ENCODE results near the gene PRKCE. TPM values are rescaled to one million over a fixed set of nuclear protein-coding genes. Genes with fewer than 3 reads are reported as not detected.

Gene PRKCE
- total and polyA plus RNA-seq, 2 donors (not counting 1 experiment from before 2014, with no cell fraction given) = 14.1 to 19.0 TPM

DNA sequence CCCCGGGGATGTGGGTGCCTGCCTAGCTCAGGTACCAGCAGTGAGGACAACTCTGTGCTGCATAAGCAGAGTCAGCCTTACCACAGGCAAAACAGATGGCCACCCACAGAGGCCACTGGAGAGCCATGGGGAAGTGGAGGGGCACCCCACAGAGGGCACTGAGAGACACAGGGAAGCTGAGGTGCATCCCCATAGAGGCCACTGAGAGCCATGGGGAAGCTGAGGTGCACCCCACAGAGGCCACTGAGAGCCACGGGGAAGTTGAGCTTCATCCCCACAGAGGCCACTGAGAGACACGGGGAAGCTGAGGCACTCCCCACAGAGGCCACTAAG lies 511.6 kb downstream of the PRKCE start:
- no peak overlapping the region for H3K4me2 ChIP-seq (ENCODE audit: extremely low read depth, insufficient read depth, low read length)
- no peak for TF ChIP-seq EZH2 (IDR thresholded peaks at IDR 0.05; ENCODE audit: low read length, missing control alignments)
- TF ChIP-seq, protein P1, sequence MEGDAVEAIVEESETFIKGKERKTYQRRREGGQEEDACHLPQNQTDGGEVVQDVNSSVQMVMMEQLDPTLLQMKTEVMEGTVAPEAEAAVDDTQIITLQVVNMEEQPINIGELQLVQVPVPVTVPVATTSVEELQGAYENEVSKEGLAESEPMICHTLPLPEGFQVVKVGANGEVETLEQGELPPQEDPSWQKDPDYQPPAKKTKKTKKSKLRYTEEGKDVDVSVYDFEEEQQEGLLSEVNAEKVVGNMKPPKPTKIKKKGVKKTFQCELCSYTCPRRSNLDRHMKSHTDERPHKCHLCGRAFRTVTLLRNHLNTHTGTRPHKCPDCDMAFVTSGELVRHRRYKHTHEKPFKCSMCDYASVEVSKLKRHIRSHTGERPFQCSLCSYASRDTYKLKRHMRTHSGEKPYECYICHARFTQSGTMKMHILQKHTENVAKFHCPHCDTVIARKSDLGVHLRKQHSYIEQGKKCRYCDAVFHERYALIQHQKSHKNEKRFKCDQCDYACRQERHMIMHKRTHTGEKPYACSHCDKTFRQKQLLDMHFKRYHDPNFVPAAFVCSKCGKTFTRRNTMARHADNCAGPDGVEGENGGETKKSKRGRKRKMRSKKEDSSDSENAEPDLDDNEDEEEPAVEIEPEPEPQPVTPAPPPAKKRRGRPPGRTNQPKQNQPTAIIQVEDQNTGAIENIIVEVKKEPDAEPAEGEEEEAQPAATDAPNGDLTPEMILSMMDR (conservative IDR thresholded peaks at IDR 0.05 in 1 of 2, IDR thresholded peaks at IDR 0.05 in 1 of 2; ENCODE audit: low read depth in 1 of 2, low read length in 2 of 2) = no peak
- no peaks in the 10 kb centered on the region for H3K79me2 ChIP-seq (ENCODE audit: control insufficient read depth, insufficient read depth, low read length)
- DNase-seq (ENCODE audit: low read depth in 2 of 2) = no peak
- no peaks in the 10 kb centered on the region for H3K36me3 ChIP-seq (ENCODE audit: control insufficient read depth, insufficient read depth, low read length)
- no peaks in the 10 kb centered on the region for H4K20me1 ChIP-seq (ENCODE audit: control insufficient read depth, extremely low read depth, insufficient read depth, low read length)
- no peak overlapping the region for H2AFZ ChIP-seq (ENCODE audit: low read length)
- H3K27me3 ChIP-seq (ENCODE audit: control insufficient read depth, insufficient read depth, low read length) = no peaks in the 10 kb centered on the region
- H3K9me3 ChIP-seq (ENCODE audit: control insufficient read depth, insufficient read depth, low read depth, low read length) = no peaks in the 10 kb centered on the region
- H3K4me1 ChIP-seq (ENCODE audit: control insufficient read depth, extremely low read depth, insufficient read depth, low read length) = peaks cover 15% of the 10 kb centered on the region
- no peak overlapping the region for H3K9ac ChIP-seq (ENCODE audit: insufficient read depth, low read length)
- H3K4me3 ChIP-seq (replicated peaks in 1 of 4; ENCODE audit: control extremely low read depth in 1 of 4, insufficient read depth in 1 of 4, low read depth in 3 of 4, low read length in 4 of 4) = no peak overlapping the region
- no peak overlapping the region for H3K27ac ChIP-seq (ENCODE audit: insufficient read depth, low read length)

DNA sequence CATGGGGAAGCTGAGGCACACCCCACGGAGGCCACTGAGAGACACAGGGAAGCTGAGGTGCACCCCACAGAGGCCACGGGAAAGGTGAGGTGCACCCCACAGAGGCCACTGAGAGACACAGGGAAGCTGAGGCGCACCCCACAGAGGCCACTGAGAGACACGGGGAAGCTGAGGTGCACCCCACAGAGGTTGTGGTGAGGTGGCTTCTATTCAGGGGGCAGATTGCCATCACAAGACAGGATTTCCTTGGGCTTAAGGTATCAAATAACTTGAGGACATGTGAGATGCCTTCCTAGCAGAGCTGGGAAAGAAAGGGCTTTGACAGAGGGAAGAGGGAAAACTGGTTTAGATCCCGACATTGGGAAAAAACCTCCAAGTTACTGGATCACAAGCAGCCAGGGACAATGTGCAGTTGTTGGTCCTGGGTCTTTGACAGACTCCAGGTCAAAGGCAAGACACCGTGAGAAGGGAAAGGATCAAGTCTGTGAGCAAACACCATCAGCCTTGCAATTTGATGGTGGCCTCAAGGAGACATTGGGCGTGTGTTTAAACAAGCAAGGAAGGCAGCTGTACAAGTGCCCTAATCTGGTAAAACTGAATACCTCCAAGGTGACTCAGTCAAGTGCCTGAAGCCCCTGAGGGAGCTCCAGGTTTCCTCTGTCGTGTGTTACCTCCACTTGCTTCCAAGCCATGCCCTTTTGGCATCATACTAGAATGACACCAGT lies 512.5 kb downstream of the PRKCE start:
- H3K4me1 ChIP-seq (ENCODE audit: control insufficient read depth, extremely low read depth, insufficient read depth, low read length) = peaks cover 14% of the 10 kb centered on the region
- H3K36me3 ChIP-seq (ENCODE audit: control insufficient read depth, insufficient read depth, low read length) = no peaks in the 10 kb centered on the region
- no peak overlapping the region for H3K9ac ChIP-seq (ENCODE audit: insufficient read depth, low read length)
- H3K79me2 ChIP-seq (ENCODE audit: control insufficient read depth, insufficient read depth, low read length) = no peaks in the 10 kb centered on the region
- no peaks in the 10 kb centered on the region for H3K9me3 ChIP-seq (ENCODE audit: control insufficient read depth, insufficient read depth, low read depth, low read length)
- no peaks in the 10 kb centered on the region for H4K20me1 ChIP-seq (ENCODE audit: control insufficient read depth, extremely low read depth, insufficient read depth, low read length)
- no peaks in the 10 kb centered on the region for H3K27me3 ChIP-seq (ENCODE audit: control insufficient read depth, insufficient read depth, low read length)
- peak overlapping the region; percentile 30 for H3K27ac ChIP-seq (ENCODE audit: insufficient read depth, low read length)
- TF ChIP-seq, protein P1 (conservative IDR thresholded peaks at IDR 0.05 in 1 of 2, IDR thresholded peaks at IDR 0.05 in 1 of 2; ENCODE audit: low read depth in 1 of 2, low read length in 2 of 2) = no peak
- TF ChIP-seq EZH2 (IDR thresholded peaks at IDR 0.05; ENCODE audit: low read length, missing control alignments) = no peak
- DNase-seq (ENCODE audit: low read depth in 2 of 2) = peak in 1 of 2 donors; percentile 67
- no peak overlapping the region for H2AFZ ChIP-seq (ENCODE audit: low read length)
- H3K4me3 ChIP-seq (replicated peaks in 1 of 4; ENCODE audit: control extremely low read depth in 1 of 4, insufficient read depth in 1 of 4, low read depth in 3 of 4, low read length in 4 of 4) = no peak overlapping the region
- peak overlapping the region; percentile 13 for H3K4me2 ChIP-seq (ENCODE audit: extremely low read depth, insufficient read depth, low read length)

DNA sequence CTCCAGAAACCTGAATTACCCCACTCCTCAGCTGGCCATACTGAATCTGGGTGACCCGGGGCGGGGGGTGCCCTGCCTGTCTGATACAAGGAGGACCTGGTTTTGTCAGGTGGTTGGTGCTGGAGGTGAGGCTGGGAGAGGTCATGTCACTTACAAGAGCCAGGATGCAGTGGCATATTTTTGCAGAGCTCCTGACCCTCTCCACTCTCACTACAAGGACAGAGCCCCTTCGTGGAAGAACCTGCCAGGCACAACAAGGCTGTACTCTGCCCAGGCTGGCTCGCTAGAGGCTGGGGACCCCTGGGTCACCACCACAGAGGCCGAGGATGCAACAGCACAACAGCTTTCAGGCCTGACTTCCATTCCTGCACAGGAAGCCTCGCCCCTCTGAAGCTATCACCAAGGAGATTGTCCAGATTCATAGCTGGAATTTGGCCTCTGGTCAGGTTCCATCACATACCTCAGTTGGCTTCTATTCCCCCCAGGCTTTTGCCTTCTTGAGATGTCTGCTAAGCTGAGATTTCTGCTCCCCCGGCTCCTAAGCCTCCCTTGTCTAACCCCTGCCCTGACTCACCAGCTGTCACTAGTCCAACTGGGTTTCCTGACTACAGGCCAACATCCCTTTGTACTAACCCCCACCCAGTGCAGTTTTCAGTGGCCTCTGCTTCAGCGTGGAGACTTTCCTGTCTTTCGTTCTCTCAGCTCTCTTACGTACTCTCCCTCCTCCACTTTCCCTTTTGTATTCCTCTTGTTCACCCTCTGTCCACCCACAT lies 513.2 kb downstream of the PRKCE start:
- Histone ChIP-seq H3K4me1 (ENCODE audit: control insufficient read depth, extremely low read depth, insufficient read depth, low read length) (peaks cover 14% of the 10 kb centered on the region), H3K27ac (ENCODE audit: insufficient read depth, low read length) (peak overlapping the region; percentile 30)

More for the DNA sequence above, 513.2 kb downstream of the PRKCE start:
- no peaks in the 10 kb centered on the region for H3K9me3 ChIP-seq (ENCODE audit: control insufficient read depth, insufficient read depth, low read depth, low read length)
- H2AFZ ChIP-seq (ENCODE audit: low read length) = no peak overlapping the region
- H3K27me3 ChIP-seq (ENCODE audit: control insufficient read depth, insufficient read depth, low read length) = no peaks in the 10 kb centered on the region
- no peaks in the 10 kb centered on the region for H3K79me2 ChIP-seq (ENCODE audit: control insufficient read depth, insufficient read depth, low read length)
- DNase-seq (ENCODE audit: low read depth in 2 of 2) = peak; percentile 96 to 97
- no peak overlapping the region for H3K4me3 ChIP-seq (replicated peaks in 1 of 4; ENCODE audit: control extremely low read depth in 1 of 4, insufficient read depth in 1 of 4, low read depth in 3 of 4, low read length in 4 of 4)
- H3K4me2 ChIP-seq (ENCODE audit: extremely low read depth, insufficient read depth, low read length) = peak overlapping the region; percentile 13
- no peaks in the 10 kb centered on the region for H4K20me1 ChIP-seq (ENCODE audit: control insufficient read depth, extremely low read depth, insufficient read depth, low read length)
- no peak for TF ChIP-seq EZH2 (IDR thresholded peaks at IDR 0.05; ENCODE audit: low read length, missing control alignments)
- TF ChIP-seq, protein P1 (conservative IDR thresholded peaks at IDR 0.05 in 1 of 2, IDR thresholded peaks at IDR 0.05 in 1 of 2; ENCODE audit: low read depth in 1 of 2, low read length in 2 of 2) = no peak
- no peak overlapping the region for H3K9ac ChIP-seq (ENCODE audit: insufficient read depth, low read length)
- H3K36me3 ChIP-seq (ENCODE audit: control insufficient read depth, insufficient read depth, low read length) = no peaks in the 10 kb centered on the region

Measured in fibroblast of lung (primary cell).